GM19023 (cell line): ENCODE data around the gene ERBIN.
"Not testable (repeated sequence)": the region's sequence is repeated elsewhere in the genome, so short reads cannot be mapped to it uniquely, and the experiment has no call there.

Experiments
- ATAC-seq: cut with Tn5 transposase; IDR thresholded peaks from one replicate; pipeline ENCODE4 v1.9.1; 2021; ENCODE audit warnings: mild to moderate bottlenecking, moderate library complexity; ENCODE audit not compliant: unreplicated experiment

The ERBIN gene

GRCh38 chr5:65954200-65954599, 27.8 kb downstream of the ERBIN start:
- ATAC-seq, result no peak

- ATAC-seq, result no peak
Measured at GRCh38 chr5:65955746-65956145, 29.4 kb downstream of the ERBIN start.

GRCh38 chr5:65957703-65958102, 31.3 kb downstream of the ERBIN start:
- not testable (repeated sequence) for ATAC-seq

- ATAC-seq, result peak; percentile 97
Measured at GRCh38 chr5:65961633-65962032, 35.3 kb downstream of the ERBIN start.

GRCh38 chr5:65967288-65968066, 41.1 kb downstream of the ERBIN start:
- ATAC-seq, result no peak

- ATAC-seq, result no peak
Measured at GRCh38 chr5:65969539-65970393, 43.4 kb downstream of the ERBIN start.

- no peak for ATAC-seq
Measured at GRCh38 chr5:65970481-65971367, 44.3 kb downstream of the ERBIN start.

- no peak for ATAC-seq
Measured at GRCh38 chr5:65971643-65972042, 45.3 kb downstream of the ERBIN start.

GRCh38 chr5:65972896-65973295, 46.5 kb downstream of the ERBIN start:
- not testable (repeated sequence) for ATAC-seq

GRCh38 chr5:65978251-65978650, 51.9 kb downstream of the ERBIN start:
- no peak for ATAC-seq

GRCh38 chr5:65981548-65981947, 55.2 kb downstream of the ERBIN start:
- ATAC-seq, result no peak

- ATAC-seq, result no peak
Measured at GRCh38 chr5:65981969-65982619, 55.7 kb downstream of the ERBIN start.

- ATAC-seq, result no peak
Measured at GRCh38 chr5:65982635-65983034, 56.3 kb downstream of the ERBIN start.

GRCh38 chr5:65984098-65984885, 57.9 kb downstream of the ERBIN start:
- ATAC-seq, result no peak

GRCh38 chr5:65986050-65986451, 59.7 kb downstream of the ERBIN start:
- no peak for ATAC-seq

- ATAC-seq, result no peak
Measured at GRCh38 chr5:65986796-65987195, 60.4 kb downstream of the ERBIN start.

GRCh38 chr5:65987982-65988381, 61.6 kb downstream of the ERBIN start:
- no peak for ATAC-seq

GRCh38 chr5:65989158-65989557, 62.8 kb downstream of the ERBIN start:
- no peak for ATAC-seq

- no peak for ATAC-seq
Measured at GRCh38 chr5:65992630-65993029, 66.3 kb downstream of the ERBIN start.
